GOT3 (cell line): Measurements from ENCODE around the gene TBC1D8.
"Not testable (repeated sequence)": the region's sequence is repeated elsewhere in the genome, so short reads cannot be mapped to it uniquely, and the experiment has no call there.

Experiments
- DNase-seq: peaks from one replicate; lab custom pipeline; 2025; ENCODE audit warnings: mixed read lengths; lab: John Stamatoyannopoulos, UW

The TBC1D8 gene

DNA sequence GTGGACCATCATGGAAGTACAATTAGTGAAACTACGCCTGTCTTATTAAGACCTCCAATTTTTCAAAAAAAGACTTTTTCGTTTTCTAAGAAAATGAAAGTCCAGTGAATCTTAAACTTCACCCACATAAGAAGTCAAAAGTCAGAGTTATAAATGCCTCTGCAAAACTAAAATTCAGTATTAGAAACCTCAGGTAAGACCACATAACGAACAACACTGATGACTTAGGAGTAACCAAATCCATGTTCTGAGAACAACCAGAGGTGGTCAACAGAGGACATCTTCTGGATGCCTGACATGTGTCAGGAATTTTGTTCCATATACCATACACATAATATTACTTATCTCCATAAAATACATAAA lies 86.7 kb downstream of the TBC1D8 start:
- DNase-seq, result no peak

DNA sequence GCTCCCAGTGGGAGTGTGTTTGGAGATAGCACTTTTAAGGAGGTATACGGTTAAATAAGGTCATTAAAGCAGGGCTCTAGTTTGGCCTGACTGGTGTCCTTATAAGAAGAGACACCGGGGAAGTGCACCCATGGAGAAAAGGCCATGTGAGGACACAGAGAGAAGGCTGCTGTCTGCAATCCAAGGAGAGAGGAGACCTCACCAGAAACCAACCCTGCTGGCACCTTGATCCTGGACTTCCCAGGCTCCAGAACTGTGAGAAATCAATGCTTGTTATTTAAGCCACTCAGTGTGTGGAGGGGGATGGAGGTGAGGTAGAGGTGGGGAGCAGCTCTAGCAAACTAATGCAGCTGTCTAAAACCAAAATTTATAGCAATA lies 87.1 kb downstream of the TBC1D8 start:
- DNase-seq, result no peak

GRCh38 chr2:101063352-101064124 lies 87.6 kb downstream of the TBC1D8 start:
- no peak for DNase-seq

DNA sequence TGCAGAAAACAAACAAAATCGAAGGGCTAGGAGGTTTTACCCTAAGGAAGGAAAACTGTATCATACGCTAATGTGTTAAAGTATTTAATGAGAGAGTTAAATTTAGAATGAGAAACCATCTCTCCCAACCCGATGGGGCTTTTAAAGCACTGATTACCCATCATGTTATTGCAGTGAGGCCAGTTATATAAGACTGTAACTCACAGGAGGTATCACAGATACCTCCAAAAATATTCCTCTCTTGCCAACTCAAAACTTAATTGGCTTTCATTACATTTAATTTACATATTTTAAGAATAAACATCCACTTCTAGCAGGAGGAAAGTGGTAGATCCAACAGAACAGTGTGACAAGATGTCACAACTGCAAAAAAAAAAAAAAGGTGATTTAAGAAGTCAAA lies 92.8 kb downstream of the TBC1D8 start:
- no peak for DNase-seq

- no peak for DNase-seq
These were observed 93.9 kb downstream of the TBC1D8 start for GRCh38 chr2:101057051-101057933.

DNA sequence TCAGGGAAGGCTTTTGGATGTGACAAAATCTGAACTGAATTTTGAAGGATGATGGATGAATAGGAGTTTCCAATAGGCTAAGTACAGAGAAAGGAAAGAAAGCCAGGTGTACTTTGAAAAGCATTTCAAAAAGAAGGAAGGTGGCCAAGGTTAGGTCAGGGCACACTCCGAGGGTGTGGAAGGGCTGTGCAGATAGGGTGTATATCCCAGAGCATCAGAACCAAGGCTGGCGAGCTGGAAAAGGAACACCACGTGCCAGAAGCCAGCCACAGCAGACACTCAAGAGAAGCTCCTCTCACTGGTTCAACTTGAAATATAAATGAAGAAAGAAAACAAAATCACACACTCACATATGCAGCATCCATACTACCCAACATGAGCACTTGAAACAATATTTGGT lies 98.1 kb downstream of the TBC1D8 start:
- DNase-seq, result no peak

DNA sequence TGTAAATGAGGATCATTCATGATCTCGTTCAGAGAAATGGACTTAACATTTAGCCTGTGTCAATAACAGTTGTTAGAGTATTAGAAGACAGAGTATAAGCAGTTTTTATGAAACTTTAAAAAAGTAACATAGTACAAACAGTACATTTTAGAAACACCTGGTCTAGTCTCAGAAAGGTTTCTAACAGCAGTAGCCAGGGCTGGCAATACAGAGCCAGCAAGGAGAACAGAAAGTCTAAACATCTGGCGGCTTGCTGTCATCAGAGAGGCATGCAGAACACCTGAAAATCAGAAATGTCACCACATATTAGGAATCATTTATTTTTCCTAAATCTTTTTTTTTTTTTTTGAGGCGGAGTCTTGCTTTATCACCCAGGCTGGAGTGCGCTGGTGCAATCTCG lies 99.0 kb downstream of the TBC1D8 start:
- DNase-seq, result no peak

- not testable (repeated sequence) for DNase-seq
These were observed 100.3 kb downstream of the TBC1D8 start for GRCh38 chr2:101050886-101051285.

DNA sequence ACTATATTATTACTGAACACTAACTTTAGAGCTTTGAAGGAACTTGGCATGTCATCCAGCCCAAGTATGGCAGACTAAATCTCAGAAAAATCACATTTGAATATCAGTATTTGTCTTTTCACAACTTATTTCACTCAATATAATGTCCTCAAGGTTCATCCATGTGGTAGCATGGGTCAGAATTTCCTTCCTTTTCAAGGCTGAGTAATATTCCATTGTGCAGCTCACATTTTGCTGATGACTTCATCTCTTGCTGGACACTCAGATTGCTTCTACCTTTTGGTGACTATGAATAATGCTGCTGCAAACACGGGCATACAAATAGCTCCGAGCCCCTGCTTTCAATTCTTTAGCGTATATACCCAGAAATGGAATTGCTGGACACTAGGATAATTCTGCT lies 102.4 kb downstream of the TBC1D8 start:
- no peak for DNase-seq

DNA sequence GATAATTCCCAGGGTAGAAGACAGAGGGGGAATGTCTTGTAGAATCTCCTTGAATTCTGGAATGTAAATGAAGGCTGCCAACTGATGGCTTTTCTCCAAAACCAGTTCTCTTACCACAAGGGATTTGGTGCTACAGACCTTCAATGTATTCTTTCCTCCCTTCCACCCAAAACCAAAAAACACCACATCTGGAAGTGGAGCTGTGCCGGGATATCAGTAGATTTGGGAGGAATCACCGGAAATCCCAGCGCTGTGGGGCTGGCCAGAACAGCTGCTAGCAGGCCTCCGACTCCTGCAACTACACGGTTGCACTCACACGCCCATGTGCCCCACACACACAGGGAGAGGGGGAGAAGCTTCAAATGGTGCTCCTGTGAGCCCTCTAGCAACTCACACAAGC lies 103.4 kb downstream of the TBC1D8 start:
- DNase-seq, result no peak

DNA sequence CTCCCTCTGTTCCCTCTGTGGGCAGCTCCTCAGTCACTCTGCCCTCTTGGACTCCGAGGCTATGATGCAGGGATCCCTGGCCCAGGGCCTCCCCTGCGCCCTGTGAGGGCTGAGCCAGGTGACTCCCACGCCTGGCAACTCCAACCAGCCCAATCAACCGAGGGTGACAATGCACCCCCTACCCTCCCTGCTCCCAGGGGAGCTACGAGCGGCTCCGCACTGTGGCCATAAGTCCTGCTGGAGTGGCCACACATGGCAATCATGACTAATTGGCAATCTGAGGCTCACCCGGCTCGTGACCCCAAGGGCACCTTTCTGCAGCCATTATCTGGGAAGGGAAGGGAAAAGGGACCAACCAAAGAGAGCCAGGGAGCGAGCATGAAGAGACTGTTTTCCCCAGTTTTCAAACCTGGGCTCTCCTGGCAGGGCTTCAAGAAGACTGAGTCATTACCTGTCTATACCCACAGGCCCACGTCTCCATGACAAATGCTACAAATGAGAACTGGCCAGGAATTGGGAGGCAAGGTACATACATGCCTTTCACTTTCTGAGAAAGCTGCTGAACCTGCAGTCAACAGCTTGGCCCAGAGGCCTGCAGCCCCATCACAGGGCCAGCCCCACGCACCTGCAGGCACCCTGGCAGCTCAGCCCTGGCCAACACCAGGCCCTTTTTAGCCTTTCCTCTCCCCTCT lies 104.0 kb downstream of the TBC1D8 start:
- no peak for DNase-seq

DNA sequence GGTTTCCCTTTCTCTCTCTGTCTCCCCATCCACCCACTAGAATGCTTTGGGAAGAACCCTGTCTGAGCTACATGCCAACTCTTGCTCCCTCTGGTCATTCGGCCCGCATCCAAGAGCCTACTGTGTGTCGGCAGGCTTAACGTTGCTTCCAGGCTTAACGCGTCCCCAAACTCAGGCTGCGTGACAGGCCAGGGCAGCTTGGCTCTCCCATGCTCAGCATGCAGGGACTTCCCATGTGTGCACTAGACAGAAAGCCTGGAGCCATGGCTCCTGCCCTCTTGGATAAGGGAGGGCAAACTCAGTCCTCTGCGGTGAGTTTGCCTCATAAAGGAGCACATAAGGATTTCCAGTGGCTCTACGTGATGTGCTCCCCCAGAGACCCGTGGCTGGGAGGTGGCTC lies 105.9 kb downstream of the TBC1D8 start:
- no peak for DNase-seq

- no peak for DNase-seq
These were observed 109.8 kb downstream of the TBC1D8 start for GRCh38 chr2:101041413-101041812.

DNA sequence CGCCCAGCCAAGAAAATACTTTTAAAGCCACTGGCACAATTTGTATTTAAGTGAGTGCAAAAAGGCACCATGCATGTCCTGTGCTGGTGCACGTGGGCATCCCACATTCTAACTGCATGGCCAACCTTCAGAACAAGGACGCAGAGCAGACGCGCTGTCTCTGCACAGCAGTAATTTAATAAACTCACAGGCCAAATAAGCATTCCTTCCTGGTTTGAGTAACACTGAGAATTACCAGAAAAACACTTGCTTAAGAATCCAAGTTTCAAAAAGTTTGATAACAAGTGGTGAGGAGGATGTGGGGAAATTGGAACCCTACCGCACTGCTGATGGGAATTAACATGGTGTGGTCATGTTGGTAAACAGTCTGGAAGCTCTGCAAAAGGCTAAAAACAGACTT lies 110.4 kb downstream of the TBC1D8 start:
- DNase-seq, result no peak

GRCh38 chr2:101040072-101040471 lies 111.1 kb downstream of the TBC1D8 start:
- no peak for DNase-seq

DNA sequence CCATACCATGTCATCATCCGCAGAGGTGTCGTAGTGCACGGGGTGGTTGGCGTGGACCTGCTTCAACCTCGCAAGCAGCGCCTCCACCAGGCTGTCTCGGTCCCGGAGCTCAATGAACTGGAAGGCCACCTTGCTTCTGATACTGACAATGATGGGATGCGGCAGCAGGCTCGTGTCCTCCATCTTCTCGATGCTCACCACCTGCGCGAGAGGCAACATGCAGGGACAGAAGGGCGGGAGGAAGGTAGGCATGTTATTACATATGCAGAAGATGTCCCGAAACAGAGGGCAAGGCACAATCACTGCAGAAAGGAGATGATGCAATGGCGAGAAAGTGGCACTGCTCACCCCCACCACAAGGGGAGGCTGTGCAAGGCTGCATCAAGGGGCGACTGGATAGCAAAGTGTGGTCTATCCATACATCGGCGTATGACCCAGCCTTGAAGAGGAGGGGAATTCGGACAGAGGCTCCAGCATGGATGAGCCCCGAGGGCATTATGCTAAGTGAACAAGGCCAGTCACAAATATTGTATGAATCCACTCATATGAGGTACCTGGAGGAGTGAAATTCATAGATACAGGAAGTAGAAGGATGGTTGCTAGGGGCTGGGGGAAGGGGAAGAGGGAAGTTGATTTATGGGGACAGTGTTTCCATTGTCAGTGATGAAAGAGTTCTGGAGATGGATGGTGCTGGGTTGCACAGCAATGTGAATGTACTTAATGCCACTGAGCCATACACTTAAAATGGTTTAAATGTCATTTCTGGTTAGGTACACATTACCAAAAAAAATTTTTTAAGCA lies 112.5 kb downstream of the TBC1D8 start:
- DNase-seq, result no peak

DNA sequence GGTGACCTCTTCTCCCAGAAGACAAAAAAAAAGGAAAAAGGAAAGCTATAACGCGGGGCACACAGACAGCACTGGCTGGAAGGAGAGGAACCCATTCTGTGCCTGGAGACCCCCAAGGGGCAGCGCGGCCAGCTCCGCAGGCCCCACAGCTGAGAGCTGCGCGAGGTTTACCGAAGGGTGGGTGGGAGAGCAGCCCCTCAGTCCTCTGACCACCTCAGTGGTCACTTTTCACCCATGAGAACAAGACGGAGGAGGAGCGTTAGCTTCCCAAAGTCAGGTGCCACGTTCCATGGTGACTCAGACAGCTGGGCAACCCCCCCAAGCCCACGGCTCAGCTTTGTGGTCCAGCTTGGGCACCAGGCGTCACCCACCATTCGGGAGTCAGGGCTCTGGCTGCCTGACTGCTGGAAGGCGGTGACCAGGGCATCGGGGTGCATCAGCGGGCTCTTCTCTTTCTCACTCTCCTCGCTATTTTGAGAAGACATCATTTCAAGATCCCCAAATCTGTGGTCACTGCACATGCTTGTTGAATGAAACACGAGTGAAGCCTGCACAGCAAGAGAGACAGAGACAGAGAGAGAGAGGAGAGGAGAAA lies 113.9 kb downstream of the TBC1D8 start:
- no peak for DNase-seq

GRCh38 chr2:101036562-101036961 lies 114.6 kb downstream of the TBC1D8 start:
- no peak for DNase-seq

DNA sequence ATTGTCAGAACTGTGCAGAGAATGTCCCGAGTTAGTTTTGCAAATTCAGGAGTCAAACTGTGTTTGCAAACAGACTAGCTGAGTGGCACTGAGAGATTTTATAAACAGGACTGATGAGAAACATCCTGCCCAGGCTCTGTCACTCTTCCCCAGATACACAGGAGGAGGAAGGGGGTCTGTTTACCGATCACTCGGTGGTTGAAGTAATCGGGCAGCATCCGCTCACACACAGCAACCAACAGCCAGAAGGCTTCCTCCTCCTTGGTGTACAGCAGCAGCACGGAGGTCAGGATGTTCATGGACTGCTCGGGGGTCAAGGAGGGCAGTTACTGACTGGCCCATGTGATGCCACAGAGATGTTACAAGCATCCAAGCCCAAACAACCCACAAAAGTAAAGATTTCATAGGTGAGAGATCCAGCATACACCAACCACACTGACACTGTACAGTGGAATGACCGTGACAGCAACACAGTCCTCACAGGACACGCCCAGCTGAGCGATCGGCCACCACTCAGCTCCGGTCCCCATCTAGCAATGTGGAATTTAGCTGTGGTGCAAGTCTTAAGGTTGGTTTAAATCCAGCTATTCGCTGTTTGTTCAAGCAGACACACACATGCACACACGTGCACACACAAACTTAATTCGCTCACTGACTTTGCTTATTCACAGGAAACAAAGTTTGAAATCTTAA lies 119.0 kb downstream of the TBC1D8 start:
- no peak for DNase-seq

- no peak for DNase-seq
These were observed 120.2 kb downstream of the TBC1D8 start for GRCh38 chr2:101030866-101031554.
